GM12872 (cell line): Measurements from ENCODE around the gene TUBA4B.
A peak's percentile ranks its signal among the peaks of the same experiment; 100 is the strongest.

Experiments used
- TF ChIP-seq, protein P1 (sequence below): IDR thresholded peaks from 3 replicates; pipeline ENCODE4 v1.5.1; 2011; ENCODE audit warnings: low read depth, mild to moderate bottlenecking, low read length, moderate library complexity; ENCODE audit not compliant: insufficient read depth

The TUBA4B gene

DNA sequence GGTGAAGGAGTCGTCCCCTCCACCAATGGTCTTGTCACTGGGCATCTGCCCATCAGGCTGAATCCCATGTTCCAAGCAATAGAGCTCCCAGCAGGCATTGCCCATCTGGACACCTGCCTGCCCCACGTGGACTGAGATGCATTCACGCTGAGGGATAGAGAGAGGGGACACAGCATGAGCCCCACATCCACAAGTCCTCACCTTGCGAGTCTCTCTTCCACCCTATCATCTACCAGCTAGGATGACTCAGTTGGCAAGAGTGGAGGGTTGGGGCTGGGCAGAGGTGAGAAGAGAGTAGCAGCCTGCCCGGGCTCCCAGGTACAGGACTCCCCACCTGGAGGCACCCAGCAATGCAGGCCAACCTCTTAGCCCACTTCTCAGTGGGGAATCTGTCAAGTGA lies 959 bp upstream of the TUBA4B start:
- TF ChIP-seq, protein P1, sequence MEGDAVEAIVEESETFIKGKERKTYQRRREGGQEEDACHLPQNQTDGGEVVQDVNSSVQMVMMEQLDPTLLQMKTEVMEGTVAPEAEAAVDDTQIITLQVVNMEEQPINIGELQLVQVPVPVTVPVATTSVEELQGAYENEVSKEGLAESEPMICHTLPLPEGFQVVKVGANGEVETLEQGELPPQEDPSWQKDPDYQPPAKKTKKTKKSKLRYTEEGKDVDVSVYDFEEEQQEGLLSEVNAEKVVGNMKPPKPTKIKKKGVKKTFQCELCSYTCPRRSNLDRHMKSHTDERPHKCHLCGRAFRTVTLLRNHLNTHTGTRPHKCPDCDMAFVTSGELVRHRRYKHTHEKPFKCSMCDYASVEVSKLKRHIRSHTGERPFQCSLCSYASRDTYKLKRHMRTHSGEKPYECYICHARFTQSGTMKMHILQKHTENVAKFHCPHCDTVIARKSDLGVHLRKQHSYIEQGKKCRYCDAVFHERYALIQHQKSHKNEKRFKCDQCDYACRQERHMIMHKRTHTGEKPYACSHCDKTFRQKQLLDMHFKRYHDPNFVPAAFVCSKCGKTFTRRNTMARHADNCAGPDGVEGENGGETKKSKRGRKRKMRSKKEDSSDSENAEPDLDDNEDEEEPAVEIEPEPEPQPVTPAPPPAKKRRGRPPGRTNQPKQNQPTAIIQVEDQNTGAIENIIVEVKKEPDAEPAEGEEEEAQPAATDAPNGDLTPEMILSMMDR = no peak

DNA sequence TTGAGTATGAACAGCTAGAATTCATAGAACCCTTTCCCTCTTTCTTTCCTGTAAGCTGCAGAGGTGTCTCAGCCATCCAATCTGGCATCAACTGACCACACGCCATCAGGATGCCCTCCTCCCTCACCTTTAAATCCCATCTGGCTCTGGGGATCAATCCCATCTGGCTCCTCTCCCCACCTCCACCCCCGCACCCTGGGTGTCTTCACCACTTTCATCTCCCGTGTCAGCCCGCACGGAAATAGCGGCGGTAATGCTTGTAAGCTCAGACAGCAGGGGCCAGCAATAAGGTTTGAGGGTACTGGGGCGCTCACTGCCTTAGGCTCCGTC lies 508 bp upstream of the TUBA4B start:
- TF ChIP-seq, protein P1 = 0 out of 3 replicates have a peak, but pooled peaks have one; percentile 3

DNA sequence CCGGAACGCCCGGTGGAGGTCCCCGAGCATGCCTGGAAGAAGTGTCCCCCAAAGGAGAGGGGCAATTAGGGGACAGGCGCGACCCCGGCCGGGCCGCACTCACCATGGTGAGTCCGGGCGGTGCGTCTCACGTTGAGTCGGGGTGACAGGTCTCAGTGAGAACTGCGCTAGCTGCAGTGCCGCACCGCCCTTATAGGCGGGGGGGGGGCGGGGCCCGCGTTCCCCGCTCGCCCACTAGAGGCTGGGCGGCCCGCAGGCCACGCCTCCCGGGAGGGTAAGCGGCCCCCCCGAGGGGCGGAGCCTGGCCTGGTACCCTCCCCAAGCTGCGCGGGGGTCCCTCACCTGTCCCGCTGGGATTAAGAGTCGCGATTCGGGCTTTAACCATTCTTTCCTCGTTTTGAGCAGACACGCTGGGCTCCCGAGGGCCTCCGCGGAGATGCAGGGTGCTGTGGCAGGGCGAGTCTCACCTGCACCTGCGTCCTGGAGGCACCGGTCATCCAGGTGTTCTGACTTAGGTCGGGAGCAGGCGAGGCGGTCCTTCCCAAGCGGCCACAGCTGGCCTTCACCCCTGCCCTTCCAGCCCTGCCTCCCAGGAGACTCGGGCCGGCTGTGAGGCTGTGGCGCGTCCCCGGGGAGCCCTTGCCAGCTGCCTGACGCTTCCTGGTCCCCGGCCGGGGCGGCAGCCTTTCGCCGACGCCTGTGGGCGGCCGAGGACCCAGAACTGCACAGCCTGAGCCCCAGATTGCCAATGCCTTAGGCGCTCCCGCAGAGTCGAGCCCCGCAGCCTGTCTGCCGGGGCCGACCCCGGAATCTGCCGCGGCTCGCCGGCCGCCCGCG lies 928 bp downstream of the TUBA4B start, which contains the start of gene TUBA4A:
TSS of gene TUBA4A (minus strand) at position 166 of the 837 bp plus-strand sequence. CDS start at position 106, 60 bp downstream.
- TF ChIP-seq, protein P1 = no peak

DNA sequence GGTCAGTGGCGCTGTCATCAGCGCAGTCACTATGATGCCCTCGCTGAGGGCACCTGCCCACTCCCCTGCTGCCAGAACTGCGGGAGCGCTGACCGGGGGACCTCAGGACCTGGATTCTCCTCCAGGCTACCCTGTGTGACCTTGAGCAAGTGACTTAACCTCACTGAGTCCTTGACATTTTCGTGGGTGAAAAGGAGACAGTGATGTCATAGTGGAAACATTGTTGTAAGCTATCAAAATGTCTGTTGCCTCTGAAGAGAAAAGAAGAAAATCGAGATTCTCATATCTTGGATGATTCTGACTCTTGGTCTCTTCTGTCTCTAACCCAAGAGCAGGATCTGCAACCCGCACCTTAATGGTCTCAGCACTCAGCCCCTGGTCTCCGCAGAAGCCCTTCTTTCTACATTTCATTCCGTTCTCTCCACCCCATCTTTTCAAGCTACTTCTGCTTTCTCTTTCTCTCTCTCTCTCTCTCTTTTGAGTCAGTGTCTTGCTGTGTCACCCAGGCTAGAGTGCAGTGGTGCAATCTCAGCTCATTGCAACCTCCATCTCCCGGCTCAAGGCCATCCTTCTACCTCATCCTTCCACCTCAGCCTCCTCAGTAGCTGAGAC lies 1.7 kb downstream of the TUBA4B start:
- TF ChIP-seq, protein P1 = no peak

DNA sequence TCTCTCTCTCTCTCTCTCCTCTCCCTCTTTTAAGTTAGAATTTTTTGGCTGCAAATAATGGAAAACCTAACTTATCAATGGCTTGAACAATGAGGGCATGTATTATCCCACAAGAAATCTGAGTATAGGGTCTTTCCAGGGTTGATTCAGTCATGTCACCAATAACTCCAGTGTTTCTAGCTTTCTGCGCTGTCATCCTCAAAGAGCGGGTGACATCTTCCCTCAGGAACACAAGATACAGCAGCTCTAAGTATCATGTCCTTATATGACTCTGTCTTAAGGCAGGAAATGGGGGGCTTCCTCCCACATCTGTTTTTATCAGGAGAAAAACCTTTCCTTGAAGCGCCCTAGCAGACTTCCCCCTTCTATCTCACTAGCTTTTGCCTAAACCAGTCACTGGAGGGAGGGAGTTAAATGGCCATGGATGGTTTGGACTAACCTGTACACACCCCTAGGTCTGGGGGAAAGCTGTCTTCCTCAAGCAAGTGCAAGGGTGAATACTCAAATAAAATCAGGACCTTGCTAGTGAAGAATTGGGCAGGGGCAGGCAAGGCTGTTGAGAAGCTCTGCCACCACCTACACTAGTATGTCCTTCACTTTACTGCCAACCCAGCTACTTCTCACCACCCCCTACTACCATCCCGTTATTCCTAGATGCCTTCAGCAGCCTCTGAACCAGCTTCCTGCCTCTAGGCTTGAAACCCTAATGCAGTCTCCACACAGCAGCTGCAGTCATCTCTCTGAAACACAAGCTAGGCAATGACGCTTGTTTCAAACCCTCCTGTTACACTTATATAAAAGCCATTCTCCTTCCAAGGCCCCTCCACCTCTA lies 8.2 kb downstream of the TUBA4B start:
- TF ChIP-seq, protein P1 = no peak

DNA sequence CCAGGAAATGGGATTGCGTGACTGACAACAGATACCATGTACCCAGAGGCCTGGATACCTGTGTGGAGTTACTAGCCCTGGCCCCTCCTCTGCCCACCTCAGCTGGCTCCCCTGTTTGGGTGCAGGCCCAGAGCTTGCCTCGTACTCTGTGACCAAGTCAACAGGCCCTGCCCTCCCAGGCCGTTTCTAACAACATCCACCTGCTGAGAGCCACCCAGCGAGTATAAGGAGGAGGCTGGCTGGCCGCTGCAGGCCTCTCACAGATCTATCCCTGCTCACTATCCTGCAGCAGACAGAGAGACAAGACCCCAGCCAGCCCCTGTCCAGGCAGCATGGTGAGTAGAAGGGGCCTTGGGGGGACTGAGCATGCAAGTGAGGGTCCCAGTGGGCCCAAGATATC lies 13.2 kb downstream of the TUBA4B start:
- TF ChIP-seq, protein P1 = no peak

DNA sequence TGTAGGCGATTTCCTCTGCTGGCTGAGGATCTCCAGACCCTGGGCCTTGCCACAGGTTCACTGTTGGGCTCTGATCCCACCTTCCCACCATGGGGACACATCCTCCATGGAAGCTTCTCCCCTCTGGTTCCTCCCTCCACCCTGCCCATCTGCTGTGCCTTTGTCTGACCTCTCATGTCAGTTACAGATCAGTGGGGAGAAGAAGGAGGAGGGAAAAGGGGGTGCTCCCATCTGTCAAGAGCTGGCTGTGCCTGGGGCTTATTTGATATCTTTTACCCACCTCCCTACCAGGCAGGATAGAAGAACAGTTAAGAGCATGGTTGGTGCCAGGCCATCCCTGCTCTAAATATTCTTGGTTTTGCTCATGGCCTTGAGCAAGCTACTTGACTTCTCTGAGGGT lies 13.8 kb downstream of the TUBA4B start:
- TF ChIP-seq, protein P1 = no peak
